PC-3 (cell line): ENCODE results near the gene PAQR9. TPM values are rescaled to one million over a fixed set of nuclear protein-coding genes. Genes with fewer than 3 reads are reported as not detected.
A peak's percentile ranks its signal among the peaks of the same experiment; 100 is the strongest.

Source experiments
- ATAC-seq: fragments of 200-7000 bp; cut with Tn5 transposase; 2 replicates; pipeline ENCODE4 v1.9.1; 2020; ENCODE audit warnings: mild to moderate bottlenecking, moderate library complexity
- BruUV-seq: library from RNA; stranded (reverse); fragments of 400-500 nt; replicated peaks from 2 replicates; lab custom pipeline; 2021; lab: Mats Ljungman, UMichigan
- CTCF ChIA-PET: fragments of 300-600 bp; sonication (Branson Sonifier 250); formaldehyde crosslinking; loops from one replicate; lab custom pipeline; 2022; ENCODE audit warnings: antibody characterized with exemption; lab: Charles Lee
- POLR2A ChIA-PET: fragments of 300-600 bp; sonication (Branson Sonifier 250); formaldehyde crosslinking; loops from one replicate; lab custom pipeline; 2022; ENCODE audit warnings: antibody characterized with exemption; ENCODE audit not compliant: unreplicated experiment; lab: Charles Lee
- DNase-seq: peaks from one replicate; pipeline ENCODE4 v3.0.0-alpha.2; 2015
- H2AFZ ChIP-seq: fragments of 300-600 bp; sonication (generic); 2 replicates; pipeline ENCODE4 v1.6.0; 2016; ENCODE audit warnings: antibody characterized with exemption, low read length
- H3F3A ChIP-seq: fragments of 300-600 bp; sonication (generic); one replicate; pipeline ENCODE4 v1.6.0; 2017; ENCODE audit warnings: antibody characterized with exemption, low read length, control low read depth, mild to moderate bottlenecking; ENCODE audit not compliant: unreplicated experiment
- H3K27ac ChIP-seq: fragments of 300-600 bp; sonication (generic); 2 replicates; pipeline ENCODE4 v1.5.1; 2016; ENCODE audit warnings: mild to moderate bottlenecking, low read length
- H3K27me3 ChIP-seq: fragments of 300-600 bp; sonication (generic); 2 replicates; pipeline ENCODE4 v1.6.1; 2016; ENCODE audit warnings: low read length, mixed read lengths
- H3K36me3 ChIP-seq: fragments of 300-600 bp; sonication (generic); 2 replicates; pipeline ENCODE4 v1.6.1; 2016; ENCODE audit warnings: low read depth, mixed run types, low read length, mixed read lengths
- H3K4me1 ChIP-seq: fragments of 300-600 bp; sonication (generic); 2 replicates; pipeline ENCODE4 v1.5.1; 2016; ENCODE audit warnings: low read length; ENCODE audit not compliant: insufficient read depth
- H3K4me2 ChIP-seq: fragments of 300-600 bp; sonication (generic); 2 replicates; pipeline ENCODE4 v1.6.0; 2016; ENCODE audit warnings: low read length
- H3K4me3 ChIP-seq: fragments of 300-600 bp; sonication (generic); 2 replicates; pipeline ENCODE4 v1.5.1; 2016; ENCODE audit warnings: mild to moderate bottlenecking, low read length, mixed read lengths
- H3K79me2 ChIP-seq: fragments of 300-600 bp; sonication (generic); 2 replicates; pipeline ENCODE4 v1.6.1; 2017; ENCODE audit warnings: low read length, mixed read lengths
- H3K9ac ChIP-seq: fragments of 300-600 bp; sonication (generic); 2 replicates; pipeline ENCODE4 v1.6.0; 2016; ENCODE audit warnings: mild to moderate bottlenecking, low read length
- H3K9me2 ChIP-seq: fragments of 300-600 bp; sonication (generic); replicated peaks from 2 replicates; pipeline ENCODE4 v1.6.1; 2016; ENCODE audit warnings: mixed run types, low read length, mixed read lengths
- H3K9me3 ChIP-seq: fragments of 300-600 bp; sonication (generic); 2 replicates; pipeline ENCODE4 v1.6.1; 2016; ENCODE audit warnings: low read length, mixed read lengths
- H4K20me1 ChIP-seq: fragments of 300-600 bp; sonication (generic); 2 replicates; pipeline ENCODE4 v1.6.1; 2016; ENCODE audit warnings: low read length, mixed read lengths
- EZH2 ChIP-seq: fragments of 300-600 bp; sonication (generic); IDR thresholded peaks from one replicate; pipeline ENCODE4 v1.6.1; 2017; ENCODE audit warnings: antibody characterized with exemption, mild to moderate bottlenecking, low read length; ENCODE audit not compliant: unreplicated experiment
- EZH2phosphoT487 ChIP-seq: fragments of 300-600 bp; sonication (generic); IDR thresholded peaks from 2 replicates; pipeline ENCODE4 v1.6.1; 2018; ENCODE audit warnings: mild to moderate bottlenecking, antibody characterized with exemption, low read length, borderline replicate concordance
- intact Hi-C: fragments of 100-400 bp; cut with micrococcal nuclease; formaldehyde crosslinking; loops from 2 replicates; pipeline ENCODE4 v1.9.0; 2023
- total RNA-seq: library from RNA; depleted of rRNA; stranded (reverse); fragments of >200 nt; gene quantifications from 2 replicates; pipeline ENCODE4 v1.2.3, GENCODE V29; 2014
- TF ChIP-seq, protein P1 (sequence below): fragments of 300-600 bp; sonication (generic); conservative IDR thresholded peaks from 2 replicates; pipeline ENCODE4 v1.5.1; 2017; ENCODE audit warnings: antibody characterized with exemption, low read depth, mild to moderate bottlenecking, low read length

Gene PAQR9
- total RNA-seq, 1 experiment from 2014 or later = not detected

DNA sequence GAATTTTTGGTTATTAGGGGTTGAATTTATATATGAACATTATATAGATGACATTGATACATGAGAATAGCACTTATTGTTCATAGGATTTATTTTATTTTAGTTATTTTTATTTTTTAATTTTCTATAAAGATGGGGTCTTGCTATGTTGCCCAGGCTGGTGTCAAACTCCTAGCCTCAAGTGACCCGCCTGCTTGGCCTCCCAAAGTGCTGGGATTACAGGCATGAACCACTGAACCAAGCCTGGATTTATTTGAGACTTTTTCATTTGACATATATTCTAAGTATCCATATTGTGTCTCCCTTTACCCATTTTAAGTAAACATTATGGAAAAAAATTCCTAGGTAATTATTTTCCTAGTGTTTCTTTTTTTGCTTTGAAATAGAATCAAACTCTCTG, 12.5 kb downstream of the PAQR9 start:
- ChIA-PET POLR2A (no interaction called here), CTCF (no interaction called here)
- ATAC-seq (no peak), DNase-seq (no peak)
- intact Hi-C loops = no loop called here
- TF ChIP-seq EZH2phosphoT487 = no peak
- no peak for TF ChIP-seq EZH2
- TF ChIP-seq, protein P1, sequence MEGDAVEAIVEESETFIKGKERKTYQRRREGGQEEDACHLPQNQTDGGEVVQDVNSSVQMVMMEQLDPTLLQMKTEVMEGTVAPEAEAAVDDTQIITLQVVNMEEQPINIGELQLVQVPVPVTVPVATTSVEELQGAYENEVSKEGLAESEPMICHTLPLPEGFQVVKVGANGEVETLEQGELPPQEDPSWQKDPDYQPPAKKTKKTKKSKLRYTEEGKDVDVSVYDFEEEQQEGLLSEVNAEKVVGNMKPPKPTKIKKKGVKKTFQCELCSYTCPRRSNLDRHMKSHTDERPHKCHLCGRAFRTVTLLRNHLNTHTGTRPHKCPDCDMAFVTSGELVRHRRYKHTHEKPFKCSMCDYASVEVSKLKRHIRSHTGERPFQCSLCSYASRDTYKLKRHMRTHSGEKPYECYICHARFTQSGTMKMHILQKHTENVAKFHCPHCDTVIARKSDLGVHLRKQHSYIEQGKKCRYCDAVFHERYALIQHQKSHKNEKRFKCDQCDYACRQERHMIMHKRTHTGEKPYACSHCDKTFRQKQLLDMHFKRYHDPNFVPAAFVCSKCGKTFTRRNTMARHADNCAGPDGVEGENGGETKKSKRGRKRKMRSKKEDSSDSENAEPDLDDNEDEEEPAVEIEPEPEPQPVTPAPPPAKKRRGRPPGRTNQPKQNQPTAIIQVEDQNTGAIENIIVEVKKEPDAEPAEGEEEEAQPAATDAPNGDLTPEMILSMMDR = no peak
- Histone ChIP-seq H3K9me3 (no peaks in the 10 kb centered on the region), H3K27ac (no peak overlapping the region), H3K9ac (no peak overlapping the region), H2AFZ (no peak overlapping the region), H3K4me3 (no peak overlapping the region), H3K4me2 (no peak overlapping the region), H3K79me2 (no peaks in the 10 kb centered on the region), H3K36me3 (no peaks in the 10 kb centered on the region), H3K4me1 (peaks cover 4% of the 10 kb centered on the region; the same call in 1 of the 2 replicates), H3K9me2 (no peaks in the 10 kb centered on the region), H3K27me3 (no peaks in the 10 kb centered on the region), H3F3A (no peaks in the 10 kb centered on the region), H4K20me1 (no peaks in the 10 kb centered on the region)
- BruUV-seq = no TSS peak

DNA sequence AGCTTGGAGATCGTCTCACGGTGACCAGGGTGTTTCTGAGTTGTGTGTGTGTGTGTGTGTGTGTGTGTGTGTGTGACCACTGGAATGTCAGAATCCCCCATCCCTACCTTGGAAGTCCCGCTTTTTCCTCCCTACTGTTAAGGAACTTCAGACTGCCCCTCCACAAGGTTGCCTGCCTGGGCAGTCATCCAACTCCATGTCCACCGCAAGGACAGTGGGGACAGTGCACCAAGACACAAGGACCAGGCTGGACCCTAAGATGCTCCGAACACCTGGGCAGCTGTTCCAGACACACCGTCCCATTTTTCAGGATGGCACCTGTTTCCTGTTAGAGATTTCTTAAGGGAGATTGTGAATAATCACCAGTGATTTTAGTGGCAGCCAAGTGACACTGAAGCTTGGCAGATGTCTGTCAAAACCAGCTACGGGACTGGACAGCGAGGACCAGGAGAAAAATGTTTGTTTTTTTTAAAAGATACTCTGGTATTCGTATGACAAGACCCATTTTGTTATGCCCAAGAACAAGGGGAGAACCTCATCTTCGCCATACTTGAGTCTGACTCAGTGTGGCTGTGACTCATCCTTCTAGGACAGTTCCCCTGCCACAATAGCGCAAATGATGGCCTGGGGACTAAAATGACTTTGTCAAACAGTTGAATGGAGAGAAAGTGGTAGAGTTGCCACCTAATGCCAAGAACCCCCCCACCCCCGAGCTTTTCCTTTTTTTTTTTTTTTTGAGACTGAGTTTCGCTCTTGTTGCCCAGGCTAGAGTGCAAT, 15.5 kb downstream of the PAQR9 start:
- intact Hi-C loops = no loop called here
- Histone ChIP-seq H3K36me3 (no peaks in the 10 kb centered on the region), H3K27ac (no peak overlapping the region), H3K79me2 (no peaks in the 10 kb centered on the region), H3K9me2 (no peaks in the 10 kb centered on the region), H3K9me3 (no peaks in the 10 kb centered on the region), H3K9ac (no peak overlapping the region), H3K4me2 (no peak overlapping the region), H3F3A (no peaks in the 10 kb centered on the region), H3K4me1 (peaks cover 17% of the 10 kb centered on the region), H3K4me3 (no peak overlapping the region), H2AFZ (no peak overlapping the region), H3K27me3 (no peaks in the 10 kb centered on the region), H4K20me1 (no peaks in the 10 kb centered on the region)
- TF ChIP-seq EZH2phosphoT487 = no peak
- TF ChIP-seq, protein P1 = no peak
- no peak for TF ChIP-seq EZH2
- DNase-seq (peak; percentile 71), ATAC-seq (no peak)
- no TSS peak for BruUV-seq
- POLR2A ChIA-PET = no interaction called here
- CTCF ChIA-PET = interaction anchor here (0.5 kb wide), 1 partner anchor 22 kb away, joined by 7 read pairs; no protein-coding TSS in a partner anchor

DNA sequence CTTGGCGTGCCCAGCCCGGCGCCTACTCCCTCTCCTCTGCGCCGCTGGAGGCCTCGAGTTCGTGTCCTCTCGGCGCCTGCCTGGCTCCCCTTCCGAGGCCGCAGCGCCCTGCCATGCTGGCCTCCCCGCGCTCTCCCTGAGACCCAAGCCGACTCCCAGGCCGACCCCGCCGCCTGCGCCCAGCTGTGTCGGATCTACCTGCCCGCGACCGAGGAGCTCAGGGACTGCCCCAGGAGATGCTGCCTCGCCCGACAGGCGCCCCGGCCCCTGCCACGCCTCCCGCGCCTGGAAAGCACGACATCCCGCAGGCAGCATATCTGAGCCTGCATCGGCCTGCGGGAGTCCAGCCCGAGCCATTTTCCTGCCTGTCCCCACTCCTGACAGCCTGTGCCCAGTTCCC, 16.1 kb downstream of the PAQR9 start:
- peaks cover 17% of the 10 kb centered on the region for H3K4me1 ChIP-seq
- intact Hi-C loops = no loop called here
- TF ChIP-seq EZH2phosphoT487 (no peak), EZH2 (no peak)
- TF ChIP-seq, protein P1 = no peak
- H2AFZ ChIP-seq = no peak overlapping the region
- H3K4me3 ChIP-seq = no peak overlapping the region
- no peaks in the 10 kb centered on the region for H4K20me1 ChIP-seq
- no peaks in the 10 kb centered on the region for H3K9me3 ChIP-seq
- H3K9ac ChIP-seq = no peak overlapping the region
- H3K27me3 ChIP-seq = no peaks in the 10 kb centered on the region
- no peak overlapping the region for H3K27ac ChIP-seq
- no peak overlapping the region for H3K4me2 ChIP-seq
- POLR2A ChIA-PET = no interaction called here
- no TSS peak for BruUV-seq
- no peaks in the 10 kb centered on the region for H3K36me3 ChIP-seq
- DNase-seq (no peak), ATAC-seq (no peak)
- H3K9me2 ChIP-seq = no peaks in the 10 kb centered on the region
- no peaks in the 10 kb centered on the region for H3F3A ChIP-seq
- CTCF ChIA-PET = no interaction called here
- no peaks in the 10 kb centered on the region for H3K79me2 ChIP-seq
